Thymus (tissue), 11 donors: Measurements from ENCODE around the gene GINS1. TPM values are rescaled to one million over a fixed set of nuclear protein-coding genes. Genes with fewer than 3 reads are reported as not detected.

ENCODE experiments used
- DNase-seq, 9 donors: peaks; one replicate each; pipeline ENCODE4 v3.0.0-alpha.2; 2013; ENCODE audit warnings: low spot score in 9 of 9, low read depth in 6 of 9, missing footprints in 1 of 9
- H3K27ac ChIP-seq, 2 donors: one replicate each; pipeline ENCODE4 v1.5.1; 2013; ENCODE audit warnings: control low read depth in 1 of 2, low read depth in 1 of 2, low read length in 1 of 2, mild to moderate bottlenecking in 1 of 2, moderate library complexity in 1 of 2
- H3K27me3 ChIP-seq, 2 donors: one replicate each; pipeline ENCODE4 v1.5.1; 2013; ENCODE audit warnings: low read length in 1 of 2; ENCODE audit not compliant: control insufficient read depth in 2 of 2, insufficient read depth in 1 of 2
- H3K36me3 ChIP-seq, 2 donors: one replicate each; pipeline ENCODE4 v1.5.1; 2013; ENCODE audit warnings: low read length in 1 of 2, mild to moderate bottlenecking in 1 of 2, moderate library complexity in 1 of 2; ENCODE audit not compliant: control insufficient read depth in 2 of 2, insufficient read depth in 2 of 2
- H3K4me1 ChIP-seq, 2 donors: one replicate each; pipeline ENCODE4 v1.5.1; 2013; ENCODE audit warnings: low read length in 2 of 2; ENCODE audit not compliant: control insufficient read depth in 2 of 2, insufficient read depth in 2 of 2
- H3K4me3 ChIP-seq, 2 donors: one replicate each; pipeline ENCODE4 v1.5.1; 2013; ENCODE audit warnings: low read length in 2 of 2, control low read depth in 1 of 2, mild to moderate bottlenecking in 1 of 2
- H3K9me3 ChIP-seq, 2 donors: one replicate each; pipeline ENCODE4 v1.5.1; 2013; ENCODE audit warnings: low read length in 1 of 2, mild to moderate bottlenecking in 1 of 2; ENCODE audit not compliant: control insufficient read depth in 2 of 2, insufficient read depth in 1 of 2
- WGBS: extraction: QIAGEN DNeasy Blood & Tissue Kit; methylation state at CpG from one replicate; pipeline ENCODE4 v1.1.7; 2013; 5-methylcytosine and 5-hydroxymethylcytosine counted together
- polyA plus RNA-seq: library from polyadenylated mRNA; stranded (reverse); fragments of 200-250 nt; gene quantifications from one replicate; pipeline ENCODE4 v1.2.3, GENCODE V29; 2013
- total RNA-seq: library from RNA; stranded (reverse); fragments of 120-200 nt; gene quantifications from one replicate; pipeline ENCODE4 v1.2.4, GENCODE V29; 2013
- donor health status: healthy.

The GINS1 gene
- total and polyA plus RNA-seq, 2 donors, result 1.8 to 15.7 TPM

- H3K36me3 ChIP-seq, result peaks cover 0 to 37% of the 10 kb centered on the region in 2 donors
- no peak for DNase-seq
- peaks cover 8 to 23% of the 10 kb centered on the region in 2 donors for H3K4me1 ChIP-seq
- no peak overlapping the region for H3K4me3 ChIP-seq
- H3K27me3 ChIP-seq, result no peaks in the 10 kb centered on the region
- H3K27ac ChIP-seq, result no peak overlapping the region
- H3K9me3 ChIP-seq, result no peaks in the 10 kb centered on the region
- 93% methylated on average over 15 of the region's 15 CpGs for WGBS
Measured at GRCh38 chr20:25490656-25491445, 83.4 kb downstream of the GINS1 start.

- H3K36me3 ChIP-seq, result peaks cover 0 to 41% of the 10 kb centered on the region in 2 donors
- H3K27me3 ChIP-seq, result no peaks in the 10 kb centered on the region
- WGBS, result 97% methylated on average over 12 of the region's 12 CpGs
- H3K27ac ChIP-seq, result no peak overlapping the region
- H3K4me3 ChIP-seq, result no peak overlapping the region
- peaks cover 4 to 19% of the 10 kb centered on the region in 2 donors for H3K4me1 ChIP-seq
- DNase-seq, result no peak
- H3K9me3 ChIP-seq, result no peaks in the 10 kb centered on the region
Measured at GRCh38 chr20:25491446-25492038, 84.1 kb downstream of the GINS1 start.

- H3K4me3 ChIP-seq, result no peak overlapping the region
- peaks cover 0 to 39% of the 10 kb centered on the region in 2 donors for H3K36me3 ChIP-seq
- DNase-seq, result no peak
- H3K9me3 ChIP-seq, result no peaks in the 10 kb centered on the region
- H3K27me3 ChIP-seq, result no peaks in the 10 kb centered on the region
- H3K27ac ChIP-seq, result no peak overlapping the region
- peaks cover 0 to 14% of the 10 kb centered on the region in 2 donors for H3K4me1 ChIP-seq
- 96% methylated on average over 10 of the region's 10 CpGs for WGBS
Measured at GRCh38 chr20:25493137-25493536, 85.7 kb downstream of the GINS1 start.

- peaks cover 0 to 31% of the 10 kb centered on the region in 2 donors for H3K36me3 ChIP-seq
- H3K4me3 ChIP-seq, result no peak overlapping the region
- H3K27ac ChIP-seq, result no peak overlapping the region
- no peaks in the 10 kb centered on the region for H3K27me3 ChIP-seq
- no peaks in the 10 kb centered on the region for H3K9me3 ChIP-seq
- WGBS, result 97% methylated on average over 10 of the region's 10 CpGs
- H3K4me1 ChIP-seq, result peaks cover 0 to 14% of the 10 kb centered on the region in 2 donors
- DNase-seq, result no peak
Measured at GRCh38 chr20:25493748-25494505, 86.5 kb downstream of the GINS1 start.

- no peak for DNase-seq
- no peaks in the 10 kb centered on the region for H3K27me3 ChIP-seq
- H3K9me3 ChIP-seq, result no peaks in the 10 kb centered on the region
- H3K4me1 ChIP-seq, result peaks cover 0 to 14% of the 10 kb centered on the region in 2 donors
- no peak overlapping the region for H3K4me3 ChIP-seq
- 98% methylated on average over 17 of the region's 17 CpGs for WGBS
- peaks cover 0 to 27% of the 10 kb centered on the region in 2 donors for H3K36me3 ChIP-seq
- no peak overlapping the region for H3K27ac ChIP-seq
Measured at GRCh38 chr20:25494506-25495188, 87.2 kb downstream of the GINS1 start.

- no peak for DNase-seq
- whole genome bisulfite sequencing, result 95% methylated on average over 18 of the region's 18 CpGs
Measured at GRCh38 chr20:25495189-25495824, 87.8 kb downstream of the GINS1 start.

GRCh38 chr20:25496165-25496967 lies 88.9 kb downstream of the GINS1 start:
- no peak for DNase-seq
- WGBS, result 94% methylated on average over 14 of the region's 14 CpGs
- H3K4me3 ChIP-seq, result no peak overlapping the region
- H3K27me3 ChIP-seq, result no peaks in the 10 kb centered on the region
- H3K9me3 ChIP-seq, result no peaks in the 10 kb centered on the region
- no peak overlapping the region for H3K27ac ChIP-seq
- H3K36me3 ChIP-seq, result peaks cover 0 to 18% of the 10 kb centered on the region in 2 donors
- peaks cover 0 to 9% of the 10 kb centered on the region in 2 donors for H3K4me1 ChIP-seq

More at GRCh38 chr20:25495189-25495824, 87.8 kb downstream of the GINS1 start:
- peaks cover 0 to 22% of the 10 kb centered on the region in 2 donors for H3K36me3 ChIP-seq
- H3K27ac ChIP-seq, result no peak overlapping the region
- H3K4me1 ChIP-seq, result peaks cover 0 to 14% of the 10 kb centered on the region in 2 donors
- H3K9me3 ChIP-seq, result no peaks in the 10 kb centered on the region
- H3K27me3 ChIP-seq, result no peaks in the 10 kb centered on the region
- H3K4me3 ChIP-seq, result no peak overlapping the region

- Histone ChIP-seq H3K27me3 (no peaks in the 10 kb centered on the region), H3K27ac (no peak overlapping the region), H3K36me3 (peaks cover 0 to 17% of the 10 kb centered on the region in 2 donors), H3K4me1 (peaks cover 0 to 9% of the 10 kb centered on the region in 2 donors), H3K4me3 (no peak overlapping the region), H3K9me3 (no peaks in the 10 kb centered on the region)
- 86% methylated on average over 9 of the region's 9 CpGs for WGBS
- no peak for DNase-seq
Measured at GRCh38 chr20:25496968-25497401, 89.5 kb downstream of the GINS1 start.
